Measurements from ENCODE around the gene MRPL34.

MRPL34 gene

DNA sequence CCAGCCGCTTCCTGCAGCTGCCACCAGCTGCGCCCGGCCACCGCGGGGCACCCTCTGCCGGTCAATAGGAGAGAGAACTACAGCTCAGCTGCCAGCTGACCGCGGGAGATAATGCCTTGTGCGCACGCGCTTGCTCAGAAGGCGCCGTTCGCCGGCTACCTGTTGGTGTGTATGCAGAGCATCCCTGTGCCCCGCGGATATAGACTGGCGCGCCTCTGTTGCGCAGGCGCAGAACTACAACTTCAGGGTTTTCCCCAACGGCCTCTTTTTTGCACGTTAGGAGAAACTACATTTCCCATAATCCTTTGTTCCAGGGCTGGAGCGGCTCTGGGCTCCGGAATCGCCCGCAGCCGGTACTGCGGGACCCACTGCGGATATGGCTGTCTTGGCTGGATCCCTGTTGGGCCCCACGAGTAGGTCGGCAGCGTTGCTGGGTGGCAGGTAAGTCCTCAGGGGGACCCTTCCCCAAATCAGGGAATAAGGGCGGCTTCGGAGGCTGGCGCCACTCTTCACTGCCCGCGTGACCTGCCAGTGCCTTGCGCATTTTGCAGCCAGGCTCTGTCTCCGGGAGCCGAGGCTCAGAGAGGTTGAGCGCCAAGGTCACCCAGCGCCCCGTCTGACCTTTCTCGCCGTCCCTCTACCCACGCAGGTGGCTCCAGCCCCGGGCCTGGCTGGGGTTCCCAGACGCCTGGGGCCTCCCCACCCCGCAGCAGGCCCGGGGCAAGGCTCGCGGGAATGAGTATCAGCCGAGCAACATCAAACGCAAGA is at the start of gene MRPL34:
Gene MRPL34 (plus strand): TSS at position 356 of the 768 bp plus-strand sequence. CDS start 21 bp downstream, at position 377.
- peak within 1 kb of the TSS; percentile 81 for H3K4me3 ChIP-seq (ENCODE audit: low read length)
- TF ChIP-seq, protein P1, sequence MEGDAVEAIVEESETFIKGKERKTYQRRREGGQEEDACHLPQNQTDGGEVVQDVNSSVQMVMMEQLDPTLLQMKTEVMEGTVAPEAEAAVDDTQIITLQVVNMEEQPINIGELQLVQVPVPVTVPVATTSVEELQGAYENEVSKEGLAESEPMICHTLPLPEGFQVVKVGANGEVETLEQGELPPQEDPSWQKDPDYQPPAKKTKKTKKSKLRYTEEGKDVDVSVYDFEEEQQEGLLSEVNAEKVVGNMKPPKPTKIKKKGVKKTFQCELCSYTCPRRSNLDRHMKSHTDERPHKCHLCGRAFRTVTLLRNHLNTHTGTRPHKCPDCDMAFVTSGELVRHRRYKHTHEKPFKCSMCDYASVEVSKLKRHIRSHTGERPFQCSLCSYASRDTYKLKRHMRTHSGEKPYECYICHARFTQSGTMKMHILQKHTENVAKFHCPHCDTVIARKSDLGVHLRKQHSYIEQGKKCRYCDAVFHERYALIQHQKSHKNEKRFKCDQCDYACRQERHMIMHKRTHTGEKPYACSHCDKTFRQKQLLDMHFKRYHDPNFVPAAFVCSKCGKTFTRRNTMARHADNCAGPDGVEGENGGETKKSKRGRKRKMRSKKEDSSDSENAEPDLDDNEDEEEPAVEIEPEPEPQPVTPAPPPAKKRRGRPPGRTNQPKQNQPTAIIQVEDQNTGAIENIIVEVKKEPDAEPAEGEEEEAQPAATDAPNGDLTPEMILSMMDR (conservative IDR thresholded peaks at IDR 0.05; ENCODE audit: low read length): peak; percentile 67
- peak; percentile 99 for DNase-seq (ENCODE audit: low read depth)

DNA sequence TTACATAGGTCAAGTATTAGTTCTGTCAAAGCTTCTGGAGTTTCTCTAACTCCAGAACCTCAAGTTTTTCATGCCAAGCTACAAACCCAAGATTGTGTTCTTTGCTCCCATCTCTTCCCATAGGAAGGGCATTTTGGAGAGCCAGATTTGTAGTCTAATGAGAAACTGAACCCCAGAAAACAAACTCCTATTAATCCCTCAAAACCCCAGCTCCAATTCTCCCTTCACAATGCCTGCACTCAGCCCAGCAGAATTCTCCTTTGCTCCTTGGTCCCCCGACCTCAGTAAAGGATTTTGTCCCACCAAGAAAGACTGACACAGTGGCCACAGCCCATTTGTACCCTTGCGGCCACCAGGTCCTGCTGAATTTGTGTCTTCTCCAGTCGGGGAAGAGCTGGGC is 49.5 kb upstream of the MRPL34 start:
- no peak overlapping the region for H3K4me3 ChIP-seq (ENCODE audit: low read length)
- DNase-seq (ENCODE audit: low read depth): no peak
- TF ChIP-seq, protein P1 (conservative IDR thresholded peaks at IDR 0.05; ENCODE audit: low read length): no peak

DNA sequence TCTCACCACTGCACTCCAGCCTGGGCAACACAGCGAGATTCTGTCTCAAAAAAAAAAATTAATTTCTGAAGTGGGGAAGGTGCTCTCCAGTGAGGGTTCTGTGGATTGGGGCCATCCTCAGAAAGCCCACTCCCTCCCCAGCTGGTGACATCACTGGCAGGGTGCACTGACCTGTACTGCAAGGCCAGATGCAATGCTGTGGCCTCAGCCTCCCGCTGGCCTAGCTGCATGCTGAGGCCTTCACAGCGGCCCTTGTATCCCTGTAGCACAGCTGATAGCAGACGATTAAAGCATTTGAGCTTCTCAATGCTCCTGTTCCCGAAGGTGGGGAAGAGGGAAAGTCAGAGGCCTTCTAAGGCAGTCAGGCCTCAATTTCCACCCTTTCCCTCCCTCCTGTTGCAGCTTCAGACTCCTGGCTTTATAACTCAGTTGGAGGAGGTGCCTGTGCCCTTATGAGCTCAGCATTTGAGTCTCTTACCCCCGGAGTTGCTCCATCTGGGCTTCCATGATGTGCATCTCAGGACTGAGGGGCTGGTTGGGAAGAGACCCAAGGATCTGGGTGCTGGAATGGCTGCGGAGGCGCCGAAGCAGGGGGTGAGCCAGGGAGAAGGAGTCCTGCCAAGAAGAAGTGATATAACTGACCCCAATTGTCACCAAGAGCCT is 46.4 kb upstream of the MRPL34 start:
- H3K4me3 ChIP-seq (ENCODE audit: low read length): no peak overlapping the region
- TF ChIP-seq, protein P1 (conservative IDR thresholded peaks at IDR 0.05; ENCODE audit: low read length): no peak
- DNase-seq (ENCODE audit: low read depth): no peak

DNA sequence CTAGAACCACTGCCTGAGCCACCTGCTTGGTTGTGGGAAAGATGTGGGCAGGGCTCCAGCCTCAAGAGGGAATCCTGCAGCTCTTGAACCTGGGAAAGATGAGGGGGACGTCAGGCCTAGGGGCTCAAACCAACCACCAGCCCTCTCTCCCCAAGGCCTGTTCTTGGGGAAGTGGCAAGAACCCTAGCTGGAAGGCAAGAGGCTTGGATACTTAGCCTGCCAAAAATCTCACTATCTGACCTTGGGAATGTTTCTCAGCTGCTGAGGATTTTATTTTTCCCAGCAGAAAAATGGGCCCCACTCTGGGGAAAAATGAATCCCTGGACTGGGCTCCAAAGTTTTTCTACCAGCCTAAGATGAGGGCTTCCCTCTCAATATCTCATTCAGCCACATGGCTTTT is 45.7 kb upstream of the MRPL34 start:
- DNase-seq (ENCODE audit: low read depth): no peak
- TF ChIP-seq, protein P1 (conservative IDR thresholded peaks at IDR 0.05; ENCODE audit: low read length): no peak
- no peak overlapping the region for H3K4me3 ChIP-seq (ENCODE audit: low read length)

DNA sequence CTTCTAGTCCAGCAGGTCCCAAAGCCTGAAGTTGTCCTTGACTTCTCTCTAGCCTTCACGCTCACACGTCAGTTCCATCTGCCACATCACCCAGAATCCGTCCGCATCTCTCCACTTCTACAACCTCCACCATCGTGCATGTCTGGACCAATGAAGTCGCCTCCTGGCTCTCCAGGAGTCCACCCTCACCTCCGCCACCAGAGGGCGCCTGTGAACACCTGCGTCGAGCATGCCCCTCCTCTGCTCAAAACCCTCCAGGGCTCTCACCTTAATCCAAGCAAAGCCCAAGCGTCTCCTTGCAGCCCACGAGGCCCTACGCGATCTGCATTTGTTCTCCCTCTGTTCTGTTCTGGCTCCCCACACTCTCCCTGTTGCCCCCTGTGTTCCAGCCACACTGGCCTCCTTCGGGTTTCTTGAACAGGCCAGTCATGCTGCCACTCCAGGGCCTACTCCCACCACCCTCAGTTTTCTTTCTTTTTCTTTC is 44.8 kb upstream of the MRPL34 start:
- H3K4me3 ChIP-seq (ENCODE audit: low read length): no peak overlapping the region
- TF ChIP-seq, protein P1 (conservative IDR thresholded peaks at IDR 0.05; ENCODE audit: low read length): peak; percentile 90
- peak; percentile 68 for DNase-seq (ENCODE audit: low read depth)

DNA sequence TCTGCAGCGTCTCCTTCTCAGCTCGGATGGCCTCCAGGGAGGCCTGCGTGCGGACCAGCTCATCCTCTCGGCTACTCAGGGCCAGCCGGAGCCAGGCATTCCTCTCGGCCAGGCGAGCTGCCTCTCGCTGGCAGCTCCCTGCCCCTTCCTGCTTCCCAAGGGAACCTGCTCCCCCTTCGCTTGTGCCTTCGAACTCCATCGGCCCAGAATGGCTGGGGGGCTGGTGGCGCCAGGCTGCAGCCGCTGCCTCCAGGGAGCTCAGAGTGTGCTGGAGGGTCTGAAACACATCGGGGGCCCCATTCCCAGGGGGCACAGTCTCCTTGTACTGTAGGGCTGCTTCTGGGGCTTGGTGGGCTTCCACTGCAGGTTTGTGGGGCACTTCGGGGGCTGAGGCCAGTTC is 43.1 kb upstream of the MRPL34 start:
- no peak for DNase-seq (ENCODE audit: low read depth)
- no peak overlapping the region for H3K4me3 ChIP-seq (ENCODE audit: low read length)
- TF ChIP-seq, protein P1 (conservative IDR thresholded peaks at IDR 0.05; ENCODE audit: low read length): no peak
